ENCODE results near the gene UAP1L1.
"Not testable (repeated sequence)": the region's sequence is repeated elsewhere in the genome, so short reads cannot be mapped to it uniquely, and the experiment has no call there.

Gene UAP1L1, protein sequence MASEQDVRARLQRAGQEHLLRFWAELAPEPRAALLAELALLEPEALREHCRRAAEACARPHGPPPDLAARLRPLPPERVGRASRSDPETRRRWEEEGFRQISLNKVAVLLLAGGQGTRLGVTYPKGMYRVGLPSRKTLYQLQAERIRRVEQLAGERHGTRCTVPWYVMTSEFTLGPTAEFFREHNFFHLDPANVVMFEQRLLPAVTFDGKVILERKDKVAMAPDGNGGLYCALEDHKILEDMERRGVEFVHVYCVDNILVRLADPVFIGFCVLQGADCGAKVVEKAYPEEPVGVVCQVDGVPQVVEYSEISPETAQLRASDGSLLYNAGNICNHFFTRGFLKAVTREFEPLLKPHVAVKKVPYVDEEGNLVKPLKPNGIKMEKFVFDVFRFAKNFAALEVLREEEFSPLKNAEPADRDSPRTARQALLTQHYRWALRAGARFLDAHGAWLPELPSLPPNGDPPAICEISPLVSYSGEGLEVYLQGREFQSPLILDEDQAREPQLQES

DNA sequence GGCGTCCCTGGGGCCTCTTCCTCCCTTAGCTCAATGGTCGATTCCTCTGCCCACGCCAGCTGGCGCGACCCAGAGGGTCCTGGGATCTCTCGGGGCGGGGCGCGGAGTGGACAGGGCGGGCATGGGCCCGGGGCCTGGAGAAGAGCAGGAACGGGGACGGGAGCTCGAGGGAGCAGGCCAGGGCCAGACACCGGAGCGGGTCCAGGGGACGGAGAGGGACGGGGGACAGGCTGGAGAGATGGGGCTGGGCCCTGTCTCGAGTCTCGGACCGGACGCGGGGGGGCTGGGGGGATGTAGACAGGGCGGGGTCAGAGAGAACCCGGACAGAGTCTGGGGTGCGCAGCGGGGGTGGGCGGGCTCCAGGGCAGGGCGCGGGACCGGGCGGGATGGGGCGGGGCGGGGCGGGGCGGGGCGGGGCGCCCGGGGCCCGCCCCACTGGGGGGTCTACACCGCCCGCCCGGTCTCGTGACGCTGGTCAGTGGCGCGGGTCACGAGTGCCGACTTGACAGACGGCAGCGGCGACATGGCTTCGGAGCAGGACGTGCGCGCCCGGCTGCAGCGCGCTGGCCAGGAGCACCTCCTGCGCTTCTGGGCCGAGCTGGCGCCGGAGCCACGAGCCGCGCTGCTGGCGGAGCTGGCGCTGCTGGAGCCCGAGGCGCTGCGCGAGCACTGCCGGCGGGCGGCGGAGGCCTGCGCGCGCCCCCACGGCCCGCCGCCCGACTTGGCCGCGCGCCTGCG, at the start of gene UAP1L1:
UAP1L1 (plus strand) TSS at position 508 of the 738 bp plus-strand sequence; CDS start at position 524, 16 bp downstream.
- peak in 1 of 2 donors; percentile 47 for DNase-seq

DNA sequence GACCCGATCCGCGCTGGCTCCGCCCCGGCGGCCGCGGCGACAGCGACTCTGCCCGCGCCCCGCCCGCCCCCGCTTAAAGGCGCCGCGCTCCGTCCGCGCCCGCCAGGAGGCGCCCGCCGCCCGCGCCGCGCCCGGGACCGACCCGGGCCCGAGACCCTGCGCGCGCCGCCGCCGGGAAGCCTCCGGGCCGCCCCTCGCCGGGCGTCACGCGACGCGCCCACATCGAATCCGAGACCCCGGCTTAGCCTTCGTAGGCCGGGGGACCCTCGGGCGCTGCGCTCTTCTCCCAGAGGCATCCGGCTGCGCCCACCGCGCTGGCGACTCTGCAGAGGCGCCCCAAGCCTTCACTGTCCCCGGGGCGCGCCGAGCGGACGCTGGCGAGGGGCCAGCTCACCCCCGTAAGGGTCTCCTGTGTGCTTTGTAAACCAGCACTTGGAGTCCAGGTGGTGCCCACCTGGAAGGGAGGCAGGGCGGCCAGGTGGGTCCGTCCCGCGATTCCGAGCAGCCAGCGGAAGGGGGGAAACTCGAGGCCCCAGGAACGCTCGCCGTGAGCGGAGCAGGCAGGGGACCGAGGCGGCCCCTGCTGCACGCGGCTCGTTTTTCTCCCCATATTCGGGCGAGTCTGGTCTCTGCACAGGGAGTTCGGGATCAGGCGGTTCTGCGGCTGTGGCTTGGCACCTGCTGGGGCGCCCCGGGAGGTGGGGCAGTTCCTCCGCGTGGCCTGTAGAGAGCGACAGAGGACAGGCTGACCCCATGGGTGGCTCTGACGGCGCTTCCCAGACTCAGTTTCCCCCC, 48.9 kb upstream of the UAP1L1 start:
- peak; percentile 60 to 64 for DNase-seq

DNA sequence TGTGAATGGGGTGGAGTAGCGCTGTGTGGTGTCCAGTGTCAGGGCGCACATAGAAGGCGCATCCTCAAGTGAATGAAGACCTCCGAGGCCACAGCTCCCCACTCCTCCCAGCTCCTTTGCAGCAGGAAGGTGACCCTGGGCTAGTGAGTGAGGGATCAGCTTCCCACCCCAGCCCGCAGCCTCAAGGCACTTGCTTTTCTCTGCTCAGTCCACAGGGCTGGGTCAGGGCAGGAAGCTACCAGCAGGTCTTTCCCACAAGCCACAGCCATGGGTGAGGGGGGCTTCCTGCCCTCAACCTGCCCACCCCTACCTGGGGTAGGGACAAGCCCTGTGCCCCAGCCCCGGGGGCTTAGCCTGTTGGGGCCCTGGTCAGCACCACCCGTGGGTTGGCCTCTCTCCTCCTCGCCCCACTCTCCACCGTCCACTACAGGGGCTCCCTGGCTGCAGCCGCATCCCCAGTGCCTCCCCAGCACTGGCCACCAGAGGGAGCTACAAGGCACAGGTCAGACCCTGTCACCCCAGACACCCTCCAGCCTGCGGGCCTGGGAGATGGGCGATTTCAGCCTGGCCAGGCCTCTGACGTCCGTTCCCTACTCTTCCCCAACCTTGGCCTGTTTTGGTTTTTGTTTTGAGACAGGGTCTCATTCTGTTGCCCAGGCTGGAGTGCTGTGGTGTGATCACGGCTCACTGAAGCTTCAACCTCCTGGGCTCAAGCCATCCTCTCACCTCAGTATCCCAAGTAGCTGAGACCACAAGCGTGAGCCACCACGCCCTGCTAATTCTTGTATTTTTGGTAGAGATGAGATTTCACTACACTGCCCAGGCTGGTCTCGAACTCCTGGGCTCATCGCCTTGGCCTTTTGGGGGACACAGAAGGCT, 48.0 kb upstream of the UAP1L1 start:
- DNase-seq = peak; percentile 66 to 76

DNA sequence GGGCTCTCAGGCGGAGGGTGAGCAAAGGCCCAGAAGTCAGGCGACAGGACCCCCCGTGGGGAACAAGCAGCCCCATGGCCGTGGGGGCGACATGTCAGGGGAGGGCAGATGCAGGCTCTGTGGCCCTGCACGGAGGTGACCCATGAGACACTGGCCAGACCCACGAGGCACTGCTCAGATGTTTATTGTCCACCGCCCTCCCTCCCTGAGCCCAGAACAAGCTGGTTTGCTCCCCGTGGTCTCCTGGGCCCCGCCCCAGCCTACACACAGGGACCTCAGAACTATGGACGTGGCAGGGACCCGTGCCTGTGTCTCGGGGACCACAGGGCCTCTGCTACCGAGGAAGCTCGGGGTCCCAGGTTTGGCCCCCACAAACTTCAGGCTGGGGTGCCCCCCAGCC, 47.3 kb upstream of the UAP1L1 start:
- DNase-seq = no peak

DNA sequence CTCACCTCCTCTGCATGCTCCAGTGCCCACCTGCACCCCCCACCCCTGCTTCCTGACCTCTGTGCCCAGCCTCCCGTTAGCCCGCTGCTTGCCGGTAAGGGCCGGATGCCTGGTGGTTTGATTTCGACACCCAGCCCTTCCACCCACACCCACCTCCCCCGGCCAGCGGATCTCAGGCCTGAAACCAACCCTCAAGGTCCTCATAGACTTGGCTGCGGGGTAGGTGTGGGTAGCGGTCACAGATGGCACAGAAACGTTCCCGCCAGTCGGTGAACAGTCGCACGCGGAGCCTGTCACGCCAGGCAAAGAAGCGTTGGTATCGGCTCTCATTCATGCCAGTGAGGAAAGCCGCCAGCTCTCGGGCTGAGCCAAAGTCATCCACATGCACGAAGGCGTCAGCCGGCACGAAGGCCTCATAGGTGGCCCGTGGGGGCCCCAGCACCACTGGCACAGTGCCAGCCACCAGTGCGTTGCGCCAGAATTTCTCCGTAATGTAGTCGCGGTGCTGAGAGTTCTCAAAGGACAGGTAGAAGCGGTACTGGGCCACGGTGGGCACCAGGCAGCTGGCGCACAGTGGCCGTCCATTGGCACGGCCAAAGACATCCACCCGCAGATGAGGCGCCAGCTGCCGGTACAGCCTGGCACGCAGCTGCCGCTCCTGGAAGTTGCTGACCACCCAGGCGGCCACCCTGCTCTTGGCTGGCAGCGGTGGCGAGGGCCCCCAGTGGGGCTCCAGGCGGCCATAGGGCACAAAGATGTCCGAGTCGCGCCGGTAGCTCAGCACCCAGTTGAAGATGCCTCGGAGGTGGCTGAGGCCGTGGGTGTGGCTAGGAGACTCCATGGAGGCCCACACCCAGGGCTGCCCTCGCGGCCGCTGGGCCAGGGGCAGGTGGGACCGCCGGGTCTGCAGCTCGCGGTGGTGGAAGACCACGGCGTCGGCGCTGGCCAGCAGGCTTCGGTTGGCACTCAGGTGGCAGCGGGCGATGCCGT, 46.5 kb upstream of the UAP1L1 start:
- DNase-seq = peak; percentile 13 to 37

DNA sequence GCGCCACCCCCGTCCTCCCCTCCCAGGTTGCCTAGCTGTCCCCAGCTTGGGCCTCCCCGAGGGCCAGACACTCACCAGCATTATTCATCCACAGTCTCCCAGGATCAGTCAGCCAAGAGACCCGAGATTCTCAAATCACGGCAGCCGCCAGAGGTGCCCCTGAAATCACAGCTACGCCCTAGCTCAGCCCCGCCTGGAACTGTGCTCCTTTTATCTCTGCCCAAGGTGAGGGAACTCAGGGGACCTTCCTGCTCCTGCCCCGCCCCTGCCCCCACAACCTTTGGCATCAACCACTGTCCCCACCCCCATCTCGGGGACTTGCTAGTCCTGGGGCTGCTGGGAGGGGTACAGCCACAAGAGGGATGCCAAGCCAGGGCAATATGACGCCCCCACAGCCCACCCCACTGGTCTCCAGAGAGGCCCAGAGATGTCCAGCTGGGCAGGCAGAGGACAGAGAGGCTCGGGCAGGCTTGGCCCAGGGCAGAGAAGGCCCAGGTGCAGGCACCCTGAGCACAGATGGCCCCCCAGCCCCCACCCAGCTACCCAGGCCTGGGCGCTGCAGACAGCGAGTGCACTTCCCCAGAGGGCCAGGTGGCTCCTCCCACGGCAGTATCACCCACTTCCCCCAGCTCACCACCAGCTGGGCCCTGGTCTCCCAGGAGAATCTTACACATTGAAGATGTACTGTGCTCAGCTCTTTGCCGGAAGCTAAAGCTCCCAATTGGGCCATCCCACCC, 45.2 kb upstream of the UAP1L1 start, which contains the start of gene FUT7:
FUT7 (minus strand) TSS at position 185 of the 737 bp plus-strand sequence; CDS start at position 88, 97 bp downstream.
- no peak for DNase-seq

DNA sequence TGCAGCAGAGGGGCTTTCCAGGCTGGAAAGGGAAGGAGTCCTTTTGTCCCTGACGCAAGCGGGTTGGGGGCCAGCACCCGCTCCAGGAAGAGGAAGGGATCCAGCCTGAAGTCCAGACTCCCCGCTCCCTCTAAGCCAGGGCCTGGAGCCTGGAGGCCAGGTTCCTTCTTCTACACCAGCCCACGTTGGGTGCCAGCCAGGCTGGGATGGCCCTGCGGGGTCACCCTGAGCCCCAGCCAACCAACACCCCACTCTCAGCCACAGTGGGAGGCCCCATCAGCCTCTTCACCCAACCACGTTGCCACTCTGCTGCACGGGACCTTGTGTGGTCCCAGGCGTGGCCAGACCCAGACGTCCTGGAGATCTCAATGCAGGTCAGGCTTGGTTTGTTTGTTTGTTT, 44.5 kb upstream of the UAP1L1 start:
- no peak for DNase-seq

DNA sequence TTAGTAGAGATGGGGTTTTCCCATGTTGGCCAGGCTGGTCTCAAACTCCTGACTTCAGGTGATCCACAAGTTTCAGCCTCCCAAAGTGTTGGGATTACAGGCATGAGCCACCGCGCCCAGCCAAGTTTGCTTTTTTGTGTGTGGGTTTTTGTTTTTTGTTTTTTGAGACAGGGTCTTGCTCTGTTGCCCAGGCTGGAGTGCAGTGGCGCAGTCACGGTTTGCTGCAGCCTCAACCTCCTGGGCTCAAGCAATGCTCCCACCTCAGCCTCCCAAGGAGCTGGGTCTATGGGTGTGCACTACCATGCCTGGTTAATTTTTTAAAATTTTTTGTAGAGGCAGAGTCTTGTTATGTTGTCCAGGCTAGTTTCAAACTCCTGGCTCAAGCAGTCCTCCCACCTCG, 43.8 kb upstream of the UAP1L1 start:
- not testable (repeated sequence) for DNase-seq

DNA sequence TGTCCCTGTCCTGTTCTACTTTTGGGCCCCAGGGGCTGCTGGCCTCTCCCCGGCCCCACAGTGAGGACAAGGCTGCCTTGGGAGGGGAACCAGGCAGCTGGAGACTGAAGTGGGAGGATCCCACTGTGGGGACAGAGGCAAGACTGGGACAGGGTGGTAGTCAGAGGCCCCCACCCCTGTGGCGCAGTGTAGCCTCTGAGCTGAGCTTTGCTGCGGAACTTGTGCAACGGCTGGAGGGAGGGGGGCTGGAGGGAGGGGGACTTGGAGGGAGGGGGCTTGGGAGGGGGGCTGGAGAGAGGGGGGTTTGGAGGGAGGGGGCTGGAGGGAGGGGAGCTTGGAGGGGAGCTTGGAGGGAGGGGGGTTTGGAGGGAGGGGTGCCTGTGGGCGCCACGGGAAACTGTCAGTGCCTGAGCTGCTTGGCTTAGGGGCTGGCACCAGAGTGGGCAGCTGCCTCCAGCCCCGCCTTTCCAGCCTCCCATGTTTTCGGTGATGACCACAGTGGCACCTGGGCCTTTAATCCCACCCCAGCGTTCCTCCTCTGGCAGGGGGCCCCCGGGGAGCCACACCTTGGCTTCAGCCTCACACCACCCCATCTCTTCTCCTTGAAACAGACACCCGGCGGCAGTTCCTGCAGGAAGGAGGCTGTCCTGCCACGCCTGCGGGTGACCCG, 43.1 kb upstream of the UAP1L1 start:
- DNase-seq = no peak

DNA sequence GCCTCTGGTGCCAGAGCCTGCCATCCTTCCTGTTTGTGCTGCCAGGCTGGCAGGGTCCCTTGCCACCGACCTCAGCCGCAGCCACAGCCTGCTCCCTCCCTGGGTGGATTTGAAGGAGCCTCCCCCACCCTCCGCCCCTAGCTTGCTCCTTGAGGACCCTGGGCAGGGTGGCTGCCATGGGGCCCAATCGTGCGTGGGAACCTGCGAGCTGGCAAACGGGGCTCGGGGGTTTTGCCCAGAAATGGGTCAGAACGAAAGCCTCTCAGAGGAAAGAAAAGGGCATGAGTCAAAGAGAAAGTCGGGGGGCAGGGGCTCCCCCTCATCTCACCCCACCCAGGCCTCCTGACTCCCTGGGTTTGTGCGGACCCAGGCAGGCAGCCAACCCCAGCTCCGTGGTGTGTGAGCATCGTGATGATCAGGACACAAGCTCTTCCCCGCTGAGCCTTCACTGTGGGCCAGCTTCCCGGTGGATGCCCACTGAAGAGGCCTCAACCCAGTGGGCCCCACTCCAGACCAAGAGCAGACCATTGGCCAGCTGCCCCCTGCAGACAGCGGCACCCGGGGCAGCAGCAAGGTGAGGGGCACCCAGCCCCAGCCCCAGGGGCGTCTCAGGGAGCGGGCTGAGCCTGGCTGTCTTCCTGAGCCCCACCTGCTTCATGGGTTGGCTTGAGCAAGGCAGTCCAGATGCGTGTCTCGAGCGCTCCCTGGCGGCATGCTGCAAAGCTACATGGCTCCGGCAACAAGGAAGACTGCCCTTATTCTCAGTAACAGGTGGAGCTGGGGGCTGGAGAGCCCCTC, 42.4 kb upstream of the UAP1L1 start:
- DNase-seq = peak; percentile 85 to 86

DNA sequence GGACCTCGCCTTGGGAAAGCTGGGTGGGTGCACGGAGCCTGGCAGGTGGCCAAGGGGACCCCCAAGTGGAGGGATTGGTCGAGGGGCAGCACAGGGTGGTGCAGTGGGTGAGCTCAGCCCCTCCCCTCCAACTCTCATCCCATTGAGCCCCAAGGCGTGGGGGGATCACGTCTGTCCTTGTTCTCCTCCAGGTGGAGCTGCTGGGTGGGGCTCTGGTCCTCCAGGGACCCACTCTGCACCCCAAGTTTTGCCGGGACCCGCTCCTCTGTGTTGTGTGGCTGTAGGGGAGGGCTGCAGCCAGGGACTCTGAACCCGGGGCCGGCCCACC, 41.8 kb upstream of the UAP1L1 start:
- no peak for DNase-seq

DNA sequence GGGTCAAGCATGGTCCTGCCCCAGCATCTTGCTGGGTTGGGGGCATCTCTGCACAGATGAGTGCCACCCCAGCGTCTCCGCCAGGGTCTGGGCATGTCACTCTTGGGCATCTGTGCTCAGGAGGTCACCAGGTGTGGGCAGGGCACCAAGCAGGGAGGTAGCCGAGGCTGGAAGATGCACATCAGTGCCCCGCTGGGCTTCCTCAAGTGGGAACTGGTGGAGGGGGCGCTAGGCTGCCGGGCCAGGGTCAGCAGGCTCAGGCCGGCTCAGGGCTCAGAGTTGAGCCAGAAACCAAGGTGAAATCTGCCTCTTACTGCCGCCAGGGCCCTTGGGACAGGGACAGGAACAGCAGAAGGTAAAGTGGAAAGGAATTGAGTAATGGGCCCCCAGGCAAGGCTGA, 41.4 kb upstream of the UAP1L1 start:
- DNase-seq = no peak

DNA sequence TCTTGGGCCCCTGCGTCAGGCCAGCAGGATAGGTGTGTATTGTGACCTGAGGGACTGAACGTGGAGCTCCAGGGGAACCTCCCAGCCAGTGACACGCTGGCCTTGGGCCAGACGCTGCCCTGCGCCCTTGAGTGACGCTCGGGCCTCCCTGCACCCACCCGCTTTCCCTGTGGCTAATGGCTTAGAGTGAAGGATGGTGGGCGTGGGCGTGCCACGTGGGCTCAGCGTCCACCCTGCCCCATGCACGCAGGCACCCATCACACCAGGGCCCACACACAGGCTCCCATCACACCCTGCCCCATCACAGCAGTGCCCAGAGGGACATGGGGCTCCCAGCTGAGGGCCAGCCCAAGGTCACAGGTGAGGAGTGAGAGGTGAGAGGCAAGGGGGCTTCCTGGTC, 40.3 kb upstream of the UAP1L1 start:
- DNase-seq = no peak

DNA sequence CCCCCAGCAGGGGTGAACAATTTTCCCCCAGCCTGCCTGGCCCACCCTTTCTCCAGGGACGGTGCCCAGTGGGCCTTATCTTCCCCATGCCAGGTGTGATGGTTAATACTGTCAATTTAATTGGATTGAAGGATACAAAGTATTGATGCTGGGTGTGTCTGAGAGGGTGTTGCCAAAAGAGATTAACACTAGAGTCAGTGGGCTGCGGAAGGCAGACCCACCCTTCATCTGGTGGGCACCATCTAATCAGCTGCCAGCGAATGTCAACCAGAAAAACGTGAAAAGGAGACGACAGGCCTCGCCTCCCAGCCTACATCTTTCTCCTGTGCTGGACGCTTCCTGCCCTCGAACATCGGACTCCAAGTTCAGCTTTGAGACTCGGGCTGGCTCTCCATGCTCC, 39.8 kb upstream of the UAP1L1 start:
- no peak for DNase-seq

DNA sequence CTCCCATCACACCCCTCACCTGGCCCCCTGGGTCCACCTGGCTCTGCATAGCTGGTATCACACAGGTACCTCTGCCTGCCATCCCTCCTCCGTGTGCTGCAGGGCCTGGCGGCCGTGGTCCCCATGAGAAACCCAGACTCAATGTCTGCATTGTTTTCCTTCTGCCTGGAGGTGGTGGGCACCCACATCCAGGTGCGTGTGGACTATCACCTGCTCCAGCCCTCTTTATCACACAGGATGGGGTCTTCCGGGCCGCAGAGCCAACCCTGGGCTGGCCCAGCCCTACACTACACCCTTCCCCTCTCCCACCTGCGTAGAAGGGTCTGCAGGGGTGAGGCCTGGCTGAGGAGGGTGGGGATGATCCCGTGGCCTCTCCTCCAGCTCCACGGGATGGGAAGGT, 38.4 kb upstream of the UAP1L1 start:
- no peak for DNase-seq

DNA sequence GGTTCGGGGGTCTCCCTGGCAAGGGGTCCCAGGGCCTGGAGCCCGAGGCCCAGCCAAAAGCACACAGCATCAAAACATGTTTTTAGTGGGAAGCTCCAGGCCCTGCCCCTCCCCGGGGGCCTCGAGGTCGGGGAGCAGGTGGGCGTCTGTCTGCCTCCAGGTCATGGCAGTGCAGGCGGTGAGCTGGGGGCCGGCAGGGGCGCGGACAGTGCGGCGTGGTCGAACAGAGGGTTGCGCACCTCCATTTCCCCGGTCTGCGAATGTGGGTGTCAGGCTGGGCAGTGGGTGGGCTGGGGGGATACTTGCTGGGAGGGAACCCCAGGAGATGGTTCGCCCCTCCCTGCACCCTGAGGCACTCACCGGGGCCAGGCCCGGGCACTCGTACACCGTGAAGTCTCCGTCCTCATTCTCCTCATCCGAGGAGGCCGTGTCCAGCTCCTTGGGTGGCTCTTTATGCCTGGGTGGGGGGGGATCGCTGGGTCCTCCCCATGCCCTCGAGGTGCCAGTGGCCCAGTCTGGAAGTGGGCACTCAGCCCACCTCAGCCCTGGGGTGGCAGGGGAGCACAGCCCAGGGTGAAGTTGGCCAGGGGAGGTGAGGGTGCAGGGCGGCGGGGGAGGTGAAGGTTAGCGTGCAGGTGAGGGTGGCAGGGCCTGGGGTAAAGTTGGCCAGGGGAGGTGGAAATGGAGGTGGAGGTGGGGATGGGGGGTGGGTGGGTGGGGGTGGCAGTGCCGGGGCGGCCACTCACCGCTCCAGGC, 37.5 kb upstream of the UAP1L1 start:
- DNase-seq = no peak

DNA sequence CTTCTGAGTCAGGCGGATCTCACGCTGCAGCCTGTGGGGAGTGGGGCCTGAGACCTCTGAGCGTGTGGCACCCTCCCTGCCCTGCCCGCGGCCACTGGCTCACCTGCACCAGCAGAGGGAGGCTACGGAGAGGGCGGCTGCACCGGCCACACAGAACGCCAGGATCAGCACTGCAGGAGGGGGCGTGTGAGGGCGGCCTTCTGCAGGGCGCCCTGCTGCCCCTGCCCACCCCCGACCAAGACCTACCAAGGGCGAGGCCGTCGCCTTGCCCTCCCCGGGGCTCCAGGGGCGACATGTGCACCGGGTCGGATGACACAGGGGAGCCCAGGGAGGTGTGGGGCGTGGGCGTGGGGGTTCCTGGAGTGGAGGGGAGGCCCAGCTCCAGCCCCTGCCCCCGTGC, 36.7 kb upstream of the UAP1L1 start:
- no peak for DNase-seq

DNA sequence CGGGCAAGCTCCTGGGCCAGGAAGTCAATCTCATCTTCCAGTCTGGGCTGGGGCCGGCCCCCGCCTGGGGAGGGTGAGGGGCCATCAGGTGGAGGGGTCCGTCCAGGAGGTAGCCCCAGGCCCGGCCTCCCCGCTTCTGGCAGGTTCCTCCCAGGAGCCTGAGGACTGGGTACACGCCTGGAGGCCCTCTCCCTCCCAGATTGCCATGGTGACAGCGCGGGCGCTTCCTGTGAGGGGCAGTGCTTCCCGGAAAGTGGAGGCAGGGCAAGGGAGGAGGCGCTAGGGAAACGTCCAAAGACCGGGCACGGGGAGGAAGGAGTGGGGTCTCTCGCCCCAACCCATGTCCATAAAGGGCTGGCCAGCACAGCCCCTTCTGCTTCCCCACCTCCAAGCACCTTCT, 36.2 kb upstream of the UAP1L1 start:
- no peak for DNase-seq
